ENCODE data around the gene VIT.

DNA sequence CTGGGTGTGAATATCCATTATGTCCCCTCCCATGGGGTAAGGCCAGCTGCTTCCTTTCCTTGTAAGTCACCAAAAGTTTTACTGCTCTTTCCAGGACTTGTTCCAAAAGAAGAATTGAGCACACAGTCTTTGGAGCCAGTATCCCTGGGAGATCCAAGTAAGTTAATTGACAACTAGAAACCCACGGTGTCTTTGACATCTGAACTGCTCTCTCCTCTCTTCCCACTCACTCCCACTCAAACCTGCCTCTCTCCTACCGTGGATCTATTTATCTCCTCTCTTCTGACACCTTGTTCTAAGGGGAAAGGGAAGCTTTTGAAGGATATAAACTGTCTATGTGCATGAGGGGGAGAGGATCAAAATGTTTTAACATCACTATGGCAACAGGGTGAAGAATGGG lies 86.7 kb downstream of the VIT start:
- TF ChIP-seq POLR2A (IDR thresholded peaks at IDR 0.05) (no peak), POLR2AphosphoS5 (IDR thresholded peaks at IDR 0.05) (no peak)
- TF ChIP-seq, protein P1, sequence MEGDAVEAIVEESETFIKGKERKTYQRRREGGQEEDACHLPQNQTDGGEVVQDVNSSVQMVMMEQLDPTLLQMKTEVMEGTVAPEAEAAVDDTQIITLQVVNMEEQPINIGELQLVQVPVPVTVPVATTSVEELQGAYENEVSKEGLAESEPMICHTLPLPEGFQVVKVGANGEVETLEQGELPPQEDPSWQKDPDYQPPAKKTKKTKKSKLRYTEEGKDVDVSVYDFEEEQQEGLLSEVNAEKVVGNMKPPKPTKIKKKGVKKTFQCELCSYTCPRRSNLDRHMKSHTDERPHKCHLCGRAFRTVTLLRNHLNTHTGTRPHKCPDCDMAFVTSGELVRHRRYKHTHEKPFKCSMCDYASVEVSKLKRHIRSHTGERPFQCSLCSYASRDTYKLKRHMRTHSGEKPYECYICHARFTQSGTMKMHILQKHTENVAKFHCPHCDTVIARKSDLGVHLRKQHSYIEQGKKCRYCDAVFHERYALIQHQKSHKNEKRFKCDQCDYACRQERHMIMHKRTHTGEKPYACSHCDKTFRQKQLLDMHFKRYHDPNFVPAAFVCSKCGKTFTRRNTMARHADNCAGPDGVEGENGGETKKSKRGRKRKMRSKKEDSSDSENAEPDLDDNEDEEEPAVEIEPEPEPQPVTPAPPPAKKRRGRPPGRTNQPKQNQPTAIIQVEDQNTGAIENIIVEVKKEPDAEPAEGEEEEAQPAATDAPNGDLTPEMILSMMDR (IDR thresholded peaks at IDR 0.05), result no peak

All from prostate gland (tissue), 2 donors.